B cell (primary cell): Measurements from ENCODE around the gene EGFL8. TPM values are rescaled to one million over a fixed set of nuclear protein-coding genes. Genes with fewer than 3 reads are reported as not detected.

Experiments
- ATAC-seq: fragments of 200-7000 bp; cut with Tn5 transposase; one replicate; pipeline ENCODE4 v1.10.0; 2021; ENCODE audit warnings: low read depth, mild to moderate bottlenecking, moderate number of reproducible peaks, moderate library complexity
- CTCF ChIA-PET: fragments of 350-600 bp; sonication (Branson Sonifier 250); formaldehyde crosslinking; loops from one replicate; lab custom pipeline; 2021; ENCODE audit warnings: antibody characterized with exemption, inconsistent platforms; lab: Charles Lee
- POLR2A ChIA-PET: fragments of 350-600 bp; sonication (Branson Sonifier 250); formaldehyde crosslinking; loops from one replicate; lab custom pipeline; 2021; ENCODE audit warnings: antibody characterized with exemption; lab: Charles Lee
- DNase-seq: peaks from one replicate; pipeline ENCODE4 v3.0.0; 2013
- H2AFZ ChIP-seq: 2 replicates; pipeline ENCODE4 v1.6.1; 2012; ENCODE audit warnings: mild to moderate bottlenecking, low read depth, low read length; ENCODE audit not compliant: insufficient read depth, poor library complexity, severe bottlenecking
- H3K27ac ChIP-seq, 2 donors: 1 replicate in 1 of 2; 2 replicates in 1 of 2; pipeline ENCODE4 v1.5.1; 2012 to 2013; ENCODE audit warnings: low read length in 2 of 2, mild to moderate bottlenecking in 2 of 2, moderate library complexity in 1 of 2
- H3K27me3 ChIP-seq, 4 experiments: fragments of 200-600 bp in 1 of 4; sonication (generic) in 1 of 4; replicated peaks in 1 of 4; 1 replicate in 2 of 4; 2 replicates in 2 of 4; pipeline versions ENCODE4 v1.6.1 to v1.7.0; 2013 to 2016; ENCODE audit warnings: low read length in 3 of 4, mild to moderate bottlenecking in 2 of 4, mixed read lengths in 1 of 4, moderate library complexity in 1 of 4; ENCODE audit not compliant: insufficient read depth in 4 of 4, control insufficient read depth in 3 of 4; ENCODE audit errors: control extremely low read depth in 1 of 4
- H3K36me3 ChIP-seq, 2 experiments: replicated peaks in 1 of 2; 1 replicate in 1 of 2; 2 replicates in 1 of 2; pipeline versions ENCODE4 v1.6.1 to v1.7.1; 2013; ENCODE audit warnings: low read length in 1 of 2; ENCODE audit not compliant: insufficient read depth in 2 of 2, control insufficient read depth in 1 of 2; ENCODE audit errors: control extremely low read depth in 1 of 2, extremely low read depth in 1 of 2
- H3K4me1 ChIP-seq, 2 donors: fragments of 200-600 bp in 1 of 2; sonication (generic) in 1 of 2; 1 replicate in 1 of 2; 2 replicates in 1 of 2; pipeline versions ENCODE4 v1.5.1 to v1.6.1; 2013 to 2017; ENCODE audit warnings: low read length in 2 of 2; ENCODE audit not compliant: control insufficient read depth in 2 of 2, insufficient read depth in 2 of 2
- H3K4me2 ChIP-seq: replicated peaks from 2 replicates; pipeline ENCODE3; 2012; ENCODE audit warnings: mild to moderate bottlenecking, low read depth, low read length; ENCODE audit not compliant: poor library complexity, severe bottlenecking
- H3K4me3 ChIP-seq, 5 experiments: fragments of 200-600 bp in 1 of 5; sonication (generic) in 1 of 5; 1 replicate in 3 of 5; 2 replicates in 2 of 5; pipeline versions ENCODE4 v1.5.1 to v1.7.0; 2011 to 2016; ENCODE audit warnings: low read length in 4 of 5, mild to moderate bottlenecking in 4 of 5, low read depth in 2 of 5, control low read depth in 1 of 5, moderate library complexity in 1 of 5; ENCODE audit not compliant: insufficient read depth in 1 of 5; ENCODE audit errors: control extremely low read depth in 1 of 5, extremely low read depth in 1 of 5
- H3K79me2 ChIP-seq: fragments of 200-600 bp; sonication (generic); one replicate; pipeline ENCODE4 v1.6.0; 2016; ENCODE audit warnings: low read length; ENCODE audit not compliant: control insufficient read depth, insufficient read depth
- H3K9ac ChIP-seq: fragments of 200-600 bp; sonication (generic); 2 replicates; pipeline ENCODE4 v1.6.1; 2017; ENCODE audit warnings: mild to moderate bottlenecking, low read length, moderate library complexity
- H3K9me3 ChIP-seq, 3 donors: one replicate each; pipeline versions ENCODE4 v1.6.1 to v1.7.1; 2013; ENCODE audit warnings: low read length in 2 of 3; ENCODE audit not compliant: control insufficient read depth in 2 of 3, insufficient read depth in 1 of 3; ENCODE audit errors: control extremely low read depth in 1 of 3
- H4K20me1 ChIP-seq: 2 replicates; pipeline ENCODE4 v1.6.0; 2012; ENCODE audit warnings: mild to moderate bottlenecking, low read length; ENCODE audit not compliant: insufficient read depth, control insufficient read depth, poor library complexity, severe bottlenecking
- H3K27ac Mint-ChIP-seq: one replicate; pipeline ENCODE4 v1.8.0; 2021; ENCODE audit warnings: mixed read lengths
- H3K27me3 Mint-ChIP-seq: one replicate; pipeline ENCODE4 v1.8.0; 2021; ENCODE audit warnings: mixed read lengths
- H3K4me1 Mint-ChIP-seq: one replicate; pipeline ENCODE4 v1.8.0; 2021; ENCODE audit warnings: mixed read lengths
- H3K4me3 Mint-ChIP-seq: one replicate; pipeline ENCODE4 v1.8.0; 2021; ENCODE audit warnings: mixed read lengths
- H3K9me3 Mint-ChIP-seq: one replicate; pipeline ENCODE4 v1.8.0; 2022; ENCODE audit warnings: mixed read lengths; ENCODE audit not compliant: insufficient read depth
- EZH2 ChIP-seq: IDR thresholded peaks from 2 replicates; pipeline ENCODE4 v1.6.1; 2012; ENCODE audit warnings: borderline replicate concordance, low read depth, mild to moderate bottlenecking, moderate library complexity, low read length; ENCODE audit not compliant: insufficient read depth, poor library complexity, severe bottlenecking
- WGBS: methylation state at CpG from one replicate; pipeline ENCODE4 v1.1.5; 2013; ENCODE audit warnings: missing lambda C conversion rate; ENCODE audit not compliant: insufficient coverage; 5-methylcytosine and 5-hydroxymethylcytosine counted together
- intact Hi-C: fragments of 100-400 bp; cut with micrococcal nuclease; formaldehyde crosslinking; loops from one replicate; pipeline ENCODE4 v1.10.0; 2022
- polyA plus RNA-seq: library from polyadenylated mRNA; depleted of rRNA; stranded (reverse); fragments of >200 nt; gene quantifications from 2 replicates; pipeline ENCODE4 v1.2.3, GENCODE V29; 2012
- total RNA-seq, 2 donors: library from RNA; stranded (reverse); fragments of 120-200 nt in 1 of 2; gene quantifications; 1 replicate in 1 of 2; 2 replicates in 1 of 2; pipeline versions ENCODE4 v1.2.3 to v1.2.4, GENCODE V29; 2013 to 2022
- TF ChIP-seq, protein P1 (sequence below): fragments of 200-600 bp; IDR thresholded peaks from one replicate; pipeline ENCODE4 v1.8.0; 2022; ENCODE audit warnings: antibody characterized with exemption, mild to moderate bottlenecking

The EGFL8 gene
- total and polyA plus RNA-seq, 2 donors (not counting 1 experiment from before 2014, with no cell fraction given), result 0.91 to 3.9 TPM

DNA sequence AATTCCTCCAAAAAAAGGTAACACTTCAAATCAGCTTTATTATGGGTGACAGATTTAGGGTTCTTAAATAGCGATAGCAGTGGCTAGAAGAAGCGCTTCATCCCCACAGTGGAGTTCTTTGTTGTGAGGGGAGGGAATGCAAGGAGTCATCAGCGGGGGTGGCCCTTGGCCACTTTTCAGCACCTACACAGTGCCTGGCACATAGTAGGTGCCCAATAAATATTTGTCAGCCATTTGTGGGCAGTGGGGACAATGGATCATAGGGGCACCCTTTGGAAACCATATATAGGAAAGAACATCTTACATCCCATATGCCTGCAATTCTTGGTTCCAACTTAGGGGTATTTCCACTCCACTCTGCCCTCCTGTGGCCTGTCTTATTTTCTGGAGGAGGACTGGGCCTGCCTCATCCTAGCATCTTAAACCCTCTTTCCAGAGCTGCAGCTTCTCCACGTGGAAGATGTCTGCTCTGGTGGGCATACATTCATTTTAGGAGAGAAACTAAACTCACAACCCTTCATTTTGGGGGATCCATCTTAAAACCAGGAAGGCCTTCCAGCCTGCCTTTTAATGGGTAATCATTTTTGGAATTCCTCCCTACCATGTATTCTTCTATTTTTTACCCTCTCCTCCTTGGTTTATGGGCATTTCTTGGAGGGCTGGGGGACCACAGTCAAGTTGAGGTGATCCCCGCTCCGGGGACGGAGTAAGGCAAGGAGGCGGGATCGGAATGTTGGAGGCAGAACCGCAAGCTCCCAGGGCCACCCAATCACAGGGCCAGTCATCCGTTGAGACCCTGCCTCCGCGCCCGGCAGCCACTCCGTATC is 30.6 kb downstream of the EGFL8 start:
- Mint-ChIP-seq H3K4me1 (peaks cover 64% of the 10 kb centered on the region), H3K27ac (peak overlapping the region; percentile 99), H3K4me3 (peak overlapping the region; percentile 95), H3K9me3 (no peaks in the 10 kb centered on the region), H3K27me3 (no peaks in the 10 kb centered on the region)
- no peaks in the 10 kb centered on the region for H3K27me3 ChIP-seq
- no peaks in the 10 kb centered on the region for H4K20me1 ChIP-seq
- peaks cover 40 to 59% of the 10 kb centered on the region in 2 donors for H3K4me1 ChIP-seq
- H3K27ac ChIP-seq, result peak overlapping the region; percentile 77 to 100
- H3K9ac ChIP-seq, result peak overlapping the region; percentile 62
- H3K4me2 ChIP-seq, result peak overlapping the region; percentile 91
- ATAC-seq (no peak), DNase-seq (peak; percentile 37)
- 14% methylated on average over 13 of the region's 15 CpGs for WGBS
- POLR2A ChIA-PET, result interaction anchor here (0.6 to 1.8 kb wide), 13 partner anchors 15 to 1547 kb away, joined by 3 to 25 read pairs (median 4); partner anchors contain the start of genes AGPAT1, ATF6B, FKBPL and HLA-DRA
- CTCF ChIA-PET, result interaction anchor here (0.5 to 1.8 kb wide), 14 partner anchors 11 to 600 kb away, joined by 3 to 9 read pairs (median 4); partner anchors contain the start of genes AGPAT1, ATF6B and FKBPL
- intact Hi-C loops, result loop anchor here (1.0 to 10.0 kb wide), 12 partner anchors 17 to 1013 kb away; partner anchors contain the start of genes BAG6, CLIC1, CSNK2B and EHMT2
- peak overlapping the region; percentile 34 for H2AFZ ChIP-seq
- TF ChIP-seq EZH2, result no peak
- TF ChIP-seq, protein P1, sequence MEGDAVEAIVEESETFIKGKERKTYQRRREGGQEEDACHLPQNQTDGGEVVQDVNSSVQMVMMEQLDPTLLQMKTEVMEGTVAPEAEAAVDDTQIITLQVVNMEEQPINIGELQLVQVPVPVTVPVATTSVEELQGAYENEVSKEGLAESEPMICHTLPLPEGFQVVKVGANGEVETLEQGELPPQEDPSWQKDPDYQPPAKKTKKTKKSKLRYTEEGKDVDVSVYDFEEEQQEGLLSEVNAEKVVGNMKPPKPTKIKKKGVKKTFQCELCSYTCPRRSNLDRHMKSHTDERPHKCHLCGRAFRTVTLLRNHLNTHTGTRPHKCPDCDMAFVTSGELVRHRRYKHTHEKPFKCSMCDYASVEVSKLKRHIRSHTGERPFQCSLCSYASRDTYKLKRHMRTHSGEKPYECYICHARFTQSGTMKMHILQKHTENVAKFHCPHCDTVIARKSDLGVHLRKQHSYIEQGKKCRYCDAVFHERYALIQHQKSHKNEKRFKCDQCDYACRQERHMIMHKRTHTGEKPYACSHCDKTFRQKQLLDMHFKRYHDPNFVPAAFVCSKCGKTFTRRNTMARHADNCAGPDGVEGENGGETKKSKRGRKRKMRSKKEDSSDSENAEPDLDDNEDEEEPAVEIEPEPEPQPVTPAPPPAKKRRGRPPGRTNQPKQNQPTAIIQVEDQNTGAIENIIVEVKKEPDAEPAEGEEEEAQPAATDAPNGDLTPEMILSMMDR, result peak; percentile 19
- H3K36me3 ChIP-seq, result peaks cover 0 to 13% of the 10 kb centered on the region in 2 experiments
- H3K4me3 ChIP-seq, result peak overlapping the region; percentile 75 to 99 (median 94)
- no peaks in the 10 kb centered on the region for H3K9me3 ChIP-seq
- peaks cover 31% of the 10 kb centered on the region for H3K79me2 ChIP-seq
